HG03520 (cell line): ENCODE measurements around the gene SH3BP4.

Experiments used
- ATAC-seq: cut with Tn5 transposase; IDR thresholded peaks from one replicate; pipeline ENCODE4 v1.9.1; 2021; ENCODE audit warnings: mild to moderate bottlenecking, moderate library complexity; ENCODE audit not compliant: unreplicated experiment

The SH3BP4 gene

DNA sequence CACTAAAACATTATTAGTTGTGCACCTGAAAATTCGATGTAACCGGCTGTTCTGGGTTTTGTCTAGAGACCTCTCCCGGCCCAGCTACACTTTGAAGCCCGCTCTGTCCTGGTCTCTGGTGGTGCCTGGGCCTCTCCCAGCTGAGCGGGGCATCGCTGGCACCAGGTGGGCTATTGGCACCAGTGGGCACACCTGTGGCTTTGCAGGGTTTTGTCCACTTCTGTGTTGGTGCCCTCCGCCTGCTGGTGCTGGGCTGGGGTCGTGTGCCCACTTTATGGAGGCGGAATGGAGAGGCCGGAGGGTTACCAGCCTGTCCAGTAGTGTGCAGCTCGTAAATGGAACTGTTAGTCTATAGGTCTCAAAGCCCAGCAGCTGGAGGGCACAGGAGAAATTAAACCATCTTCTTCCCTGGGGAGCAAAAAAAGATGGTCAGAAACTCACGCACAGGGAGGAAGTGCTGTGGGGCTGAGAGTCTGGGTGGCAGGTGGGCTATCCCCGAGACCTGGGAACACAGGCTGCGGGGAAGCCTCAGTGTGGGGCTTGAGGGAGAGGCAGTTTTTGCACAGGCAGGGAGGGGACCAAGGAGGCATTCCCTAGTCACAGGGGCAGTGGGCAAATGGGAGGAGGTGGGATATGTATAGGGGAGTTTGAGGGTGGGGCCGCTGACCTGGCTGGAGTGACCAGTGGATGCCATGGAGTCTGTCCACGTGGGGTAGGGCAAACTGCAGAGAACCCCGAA lies 30.4 kb downstream of the SH3BP4 start:
- no peak for ATAC-seq

DNA sequence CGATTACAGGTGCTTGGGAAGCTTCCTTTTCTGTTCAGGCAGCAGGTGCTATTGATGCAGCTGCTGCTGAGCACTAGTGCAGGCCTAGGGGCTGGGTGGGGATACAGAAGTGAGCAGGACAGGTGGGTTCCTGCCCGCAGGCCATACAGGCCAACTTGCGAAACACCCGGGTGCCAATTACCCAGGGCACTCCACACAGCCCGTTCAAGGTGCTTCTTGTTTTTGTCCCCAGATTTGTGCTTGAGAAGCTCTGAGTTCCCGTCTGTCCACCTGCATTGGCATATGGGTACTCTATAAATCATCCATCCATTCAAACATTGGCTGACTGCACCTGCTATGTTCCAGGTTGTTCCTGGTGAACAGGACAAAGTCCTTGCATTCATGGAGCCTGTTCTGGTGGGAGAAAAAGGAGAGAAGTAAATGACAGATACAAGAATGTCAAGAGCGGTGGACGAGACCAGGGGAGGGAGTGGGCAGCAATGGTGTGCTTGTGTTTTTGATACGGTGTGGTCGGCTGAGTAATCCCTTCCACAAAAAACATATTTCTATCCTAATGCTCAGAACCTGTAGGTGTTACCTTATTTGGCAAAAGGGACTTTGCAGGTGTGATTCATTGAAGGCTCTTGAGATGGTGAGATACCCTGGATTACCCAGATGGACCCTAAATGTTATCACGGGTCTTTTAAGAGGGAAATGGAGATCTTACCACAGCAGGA lies 31.4 kb downstream of the SH3BP4 start:
- no peak for ATAC-seq

DNA sequence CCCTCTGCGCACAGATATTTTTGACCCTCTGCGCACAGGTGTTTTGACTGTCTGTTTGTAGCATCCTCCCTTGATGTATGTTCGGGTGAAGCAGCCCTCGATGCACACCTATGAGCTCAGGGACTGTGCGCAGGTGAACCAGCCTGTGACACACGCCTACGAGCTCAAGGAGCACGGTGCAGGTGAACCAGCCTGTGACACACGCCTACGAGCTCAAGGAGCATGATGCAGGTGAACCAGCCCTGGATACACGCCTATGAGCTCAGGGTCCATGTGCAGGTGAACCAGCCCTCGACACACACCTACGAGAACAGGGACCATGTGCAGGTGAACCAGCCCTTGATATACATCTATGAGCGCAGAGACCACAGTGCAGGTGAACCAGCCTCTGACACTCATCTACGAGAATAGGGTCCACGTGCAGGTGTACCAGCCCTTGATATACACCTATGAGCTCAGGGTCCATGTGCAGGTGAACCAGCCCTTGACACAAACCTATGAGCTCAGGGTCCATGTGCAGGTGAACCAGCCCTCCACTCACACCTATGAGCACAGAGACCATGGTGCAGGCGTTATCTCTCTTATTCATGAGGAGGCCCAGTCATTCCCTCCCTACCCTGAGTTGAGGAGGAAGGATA lies 33.9 kb downstream of the SH3BP4 start:
- no peak for ATAC-seq

DNA sequence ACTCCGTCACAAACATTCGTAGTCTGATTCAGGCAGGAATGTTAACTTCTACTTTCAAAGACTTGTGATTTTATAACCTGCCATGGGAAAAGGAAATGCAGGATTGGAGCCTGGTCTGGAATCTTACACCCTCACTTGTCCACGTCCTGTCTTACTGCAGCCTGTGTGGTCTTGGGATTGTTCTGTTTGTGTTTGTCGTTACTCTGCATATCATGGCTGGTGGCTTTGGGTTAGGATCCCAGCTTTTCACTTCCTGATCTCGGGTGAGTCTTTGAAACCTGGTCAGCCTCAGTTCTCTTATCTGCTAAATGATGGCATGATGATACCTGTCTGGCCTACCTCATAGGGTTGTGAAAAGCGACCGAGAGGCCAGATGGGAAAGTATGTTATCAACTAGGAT lies 34.6 kb downstream of the SH3BP4 start:
- no peak for ATAC-seq

GRCh38 chr2:234986876-234987720 lies 35.3 kb downstream of the SH3BP4 start:
- no peak for ATAC-seq

- no peak for ATAC-seq
Observed at GRCh38 chr2:234987754-234988153, 35.9 kb downstream of the SH3BP4 start.

DNA sequence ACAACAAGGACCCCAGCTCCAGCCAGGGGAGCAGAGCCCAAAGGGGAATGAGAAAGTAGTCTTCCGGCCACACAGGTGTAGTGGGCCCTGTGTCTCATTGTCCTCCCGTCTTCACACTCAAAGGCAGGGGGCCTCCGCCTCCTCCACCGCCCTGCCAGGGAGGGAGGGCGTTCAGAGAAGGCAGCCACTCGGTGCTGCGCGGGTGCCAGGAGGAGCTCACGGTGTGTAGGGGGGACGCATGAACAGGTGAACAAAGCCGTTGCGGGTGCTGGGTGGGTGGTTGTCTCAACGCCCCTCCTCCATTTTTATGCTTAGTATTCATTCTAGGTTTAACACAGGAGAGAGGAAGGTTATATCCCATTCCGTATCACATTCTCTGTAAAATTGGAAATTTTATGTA lies 36.7 kb downstream of the SH3BP4 start:
- ATAC-seq: no peak

DNA sequence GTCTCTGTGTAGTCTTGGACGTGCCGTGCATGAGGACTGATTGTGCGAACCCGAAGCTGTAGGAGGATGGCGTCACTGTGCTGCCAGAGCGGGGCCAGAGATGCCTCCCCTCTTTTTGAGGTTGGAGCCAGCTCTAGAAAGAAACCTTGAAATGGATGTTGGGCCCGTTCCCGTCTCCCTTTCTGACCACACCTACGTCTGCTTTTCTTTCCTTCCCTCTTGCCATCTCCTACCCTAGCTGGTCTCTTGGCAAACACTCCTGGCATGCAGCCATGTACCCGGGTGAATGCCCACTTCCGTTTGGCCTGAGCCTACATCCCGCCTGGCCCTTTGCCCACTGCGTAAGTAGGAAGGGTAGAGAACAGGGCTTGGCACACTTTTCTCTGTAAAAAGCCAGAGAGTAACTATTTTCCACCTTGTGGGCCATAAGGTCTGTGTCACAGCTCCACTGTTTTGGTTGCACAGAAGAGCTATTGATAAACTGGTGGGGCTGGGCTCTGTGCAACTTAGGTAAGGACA lies 37.4 kb downstream of the SH3BP4 start:
- ATAC-seq: no peak

GRCh38 chr2:234990300-234990699 lies 38.5 kb downstream of the SH3BP4 start:
- ATAC-seq: no peak

- no peak for ATAC-seq
Observed at GRCh38 chr2:234991290-234991689, 39.5 kb downstream of the SH3BP4 start.

- ATAC-seq: no peak
Observed at GRCh38 chr2:234991793-234992192, 40.0 kb downstream of the SH3BP4 start.

DNA sequence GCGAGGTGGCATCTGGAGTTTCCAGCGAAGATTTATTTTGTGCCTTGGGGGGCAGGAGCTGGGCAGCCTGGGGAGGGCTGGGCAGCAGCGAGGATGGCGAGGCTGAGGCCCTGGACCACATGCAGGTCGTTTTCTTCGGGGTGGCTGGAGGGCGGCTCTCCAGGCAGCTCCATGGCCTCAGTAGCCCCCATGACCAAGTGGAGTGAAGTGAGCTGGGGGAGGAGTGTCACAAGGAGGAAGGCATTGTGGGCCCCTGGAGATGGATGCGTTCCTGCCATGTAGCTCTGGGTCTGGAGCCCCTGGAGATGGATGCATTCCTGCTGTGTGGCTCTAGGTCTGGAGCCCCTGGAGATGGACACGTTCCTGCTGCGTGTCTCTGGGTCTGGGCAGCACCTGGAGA lies 40.4 kb downstream of the SH3BP4 start:
- ATAC-seq: no peak

- ATAC-seq: no peak
Observed at GRCh38 chr2:234992624-234993349, 41.0 kb downstream of the SH3BP4 start.

DNA sequence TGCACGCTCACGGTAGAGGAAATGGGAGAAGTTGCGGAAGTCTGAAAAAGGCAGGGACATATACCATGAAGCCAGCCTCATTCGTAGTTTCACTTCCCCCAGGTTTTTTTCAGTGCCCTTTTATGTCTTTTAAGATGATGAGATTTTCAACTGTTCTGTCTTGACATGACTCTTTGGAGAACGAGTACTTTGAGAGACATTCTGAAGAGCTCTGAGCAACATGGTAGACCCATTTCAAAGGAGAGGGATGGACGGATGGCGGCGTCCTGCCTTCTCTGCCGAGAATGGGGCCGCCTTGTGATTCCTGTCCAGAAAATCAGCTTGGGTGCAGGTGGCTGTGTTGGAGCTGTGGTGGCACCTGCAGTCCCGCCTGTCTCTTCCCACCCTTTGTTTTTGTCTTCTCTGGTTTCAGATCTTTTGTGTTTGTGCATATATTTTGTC lies 41.7 kb downstream of the SH3BP4 start:
- ATAC-seq: no peak

DNA sequence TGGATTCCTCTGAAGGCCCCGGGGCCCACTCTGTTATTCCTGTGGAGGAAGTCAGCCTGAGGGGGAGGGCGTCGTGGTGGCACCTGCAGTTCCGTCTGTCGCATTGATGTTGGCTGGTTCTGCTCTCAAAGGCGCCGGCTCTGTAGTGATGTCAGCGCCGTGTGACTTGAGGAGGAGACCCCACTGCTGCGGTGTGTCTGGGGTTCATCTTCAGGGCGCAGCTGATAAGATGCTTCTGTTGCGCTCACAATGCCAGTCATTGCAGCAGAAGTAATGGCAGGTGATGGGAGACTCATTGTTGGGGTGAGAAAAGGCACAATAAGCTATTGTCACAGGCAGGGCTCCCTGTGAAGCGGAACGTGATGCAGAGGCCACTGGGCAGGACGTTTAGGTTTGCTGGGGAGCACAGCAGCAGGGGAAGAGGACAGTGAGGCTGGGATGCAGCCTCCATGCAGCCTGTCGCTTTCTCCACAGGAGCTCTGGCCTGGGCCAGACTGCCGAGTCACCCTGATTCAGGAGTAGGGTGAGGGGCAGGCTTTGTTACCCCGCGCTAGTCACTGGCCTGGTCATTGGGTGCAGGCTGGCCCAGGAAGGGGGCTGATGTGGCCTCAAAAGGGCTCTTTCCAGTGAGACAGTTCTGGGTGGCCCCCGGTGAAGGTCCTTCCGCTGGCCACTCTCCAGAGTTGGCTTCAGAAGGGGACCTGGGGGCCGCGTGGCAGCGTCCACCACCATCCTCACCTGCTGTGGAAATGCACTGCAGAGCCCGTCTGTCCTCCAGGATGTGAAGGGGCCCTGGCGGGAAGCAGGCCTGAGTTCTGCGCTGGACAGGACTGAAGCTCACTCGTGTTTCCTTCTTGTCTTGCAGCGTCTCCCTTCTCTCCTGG lies 42.9 kb downstream of the SH3BP4 start:
- no peak for ATAC-seq

- ATAC-seq: no peak
Observed at GRCh38 chr2:234995332-234996068, 43.7 kb downstream of the SH3BP4 start.

- no peak for ATAC-seq
Observed at GRCh38 chr2:234996069-234996940, 44.5 kb downstream of the SH3BP4 start.

DNA sequence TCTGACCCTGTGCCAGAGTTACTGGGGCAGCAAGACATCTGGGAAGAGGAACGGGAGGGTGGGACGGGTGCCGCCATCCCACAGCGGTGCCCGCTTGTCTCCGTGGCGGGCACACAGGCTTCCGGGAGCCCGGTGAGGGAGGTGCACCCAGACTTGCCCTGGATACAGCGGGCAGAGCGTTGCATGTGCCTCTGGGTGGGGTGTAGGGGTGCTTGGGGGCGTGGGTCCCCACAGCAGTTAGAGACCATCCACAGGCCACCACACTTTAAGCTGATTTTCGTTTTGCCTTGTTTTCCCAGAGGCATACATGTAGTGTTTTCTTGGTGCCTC lies 45.1 kb downstream of the SH3BP4 start:
- ATAC-seq: no peak
